ENCODE measurements around the gene RBM26. TPM values are rescaled to one million over a fixed set of nuclear protein-coding genes. Genes with fewer than 3 reads are reported as not detected.

RBM26 gene
- total RNA-seq, 3 donors from 2014 or later (not counting 1 experiment from before 2014, with no cell fraction given) = 59.3 to 70.3 (median 66.5) TPM

DNA sequence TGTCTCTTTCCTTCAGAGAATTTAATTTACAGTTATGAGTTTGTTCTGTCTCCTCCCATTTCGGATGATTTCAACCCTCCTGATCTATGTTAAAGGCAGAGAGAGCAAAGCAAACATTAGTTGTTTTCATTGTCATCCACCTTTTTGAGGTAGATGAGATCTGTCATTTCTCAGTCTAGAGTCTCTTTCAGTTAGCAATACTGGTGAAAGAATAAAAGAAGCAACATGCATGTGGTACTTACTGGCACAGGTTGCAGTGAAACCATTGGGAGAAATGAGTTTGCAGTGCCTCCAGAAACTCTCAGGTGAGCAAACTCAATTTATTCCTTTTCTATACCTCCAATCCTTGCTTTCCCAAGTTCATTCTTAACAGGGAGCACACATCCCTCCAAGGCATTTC, 99.4 kb downstream of the RBM26 start:
- Histone ChIP-seq H3K27ac (ENCODE audit: low read length) (no peak overlapping the region), H3K27me3 (ENCODE audit: control insufficient read depth, insufficient read depth, low read length) (no peaks in the 10 kb centered on the region), H3K4me1 (ENCODE audit: control insufficient read depth, insufficient read depth, low read length) (no peaks in the 10 kb centered on the region), H3K36me3 (ENCODE audit: control insufficient read depth, insufficient read depth, low read length) (no peaks in the 10 kb centered on the region), H3K9me3 (ENCODE audit: control insufficient read depth, insufficient read depth, low read length) (no peaks in the 10 kb centered on the region), H3K4me3 (ENCODE audit: low read length) (no peak overlapping the region)
- H3K36me3 Mint-ChIP-seq = peaks cover 9% of the 10 kb centered on the region
- WGBS (ENCODE audit: insufficient coverage) = 100% methylated on average over 1 of the region's 1 CpG
- intact Hi-C loops (cut with micrococcal nuclease) = no loop called here
- no peak for ATAC-seq
- H3K4me1 Mint-ChIP-seq = no peaks in the 10 kb centered on the region
- no peak overlapping the region for H3K4me3 Mint-ChIP-seq
- peaks cover 0 to 4% of the 10 kb centered on the region in 2 donors for H3K9me3 Mint-ChIP-seq
- no peak overlapping the region for H3K27ac Mint-ChIP-seq
- H3K27me3 Mint-ChIP-seq (ENCODE audit: low read depth in 2 of 2) = peaks cover 5 to 18% of the 10 kb centered on the region in 2 donors
- DNase-seq = no peak
- TF ChIP-seq CTCF (IDR thresholded peaks at IDR 0.05) = no peak

DNA sequence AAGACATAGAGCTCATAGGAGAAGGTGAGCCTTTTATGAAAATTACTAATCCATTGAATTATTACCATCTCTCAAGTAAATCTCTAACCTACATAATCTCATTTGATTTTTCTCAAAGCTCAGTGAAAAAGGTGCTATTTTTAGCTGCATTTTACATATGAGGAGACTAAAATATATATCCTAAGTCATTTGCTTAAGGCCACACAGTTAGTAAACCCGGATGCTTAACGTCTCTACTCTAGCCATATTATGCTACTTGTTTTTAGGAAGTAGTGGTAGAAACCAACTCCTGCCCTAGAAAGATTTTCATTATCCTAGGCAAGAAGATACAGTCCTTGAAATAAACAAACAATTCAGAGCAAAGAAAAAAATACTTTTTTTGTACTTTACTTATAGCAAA, 108.9 kb downstream of the RBM26 start:
- H3K36me3 Mint-ChIP-seq = no peaks in the 10 kb centered on the region
- TF ChIP-seq CTCF (IDR thresholded peaks at IDR 0.05) = no peak
- no peak overlapping the region for H3K27ac ChIP-seq (ENCODE audit: low read length)
- H3K4me1 ChIP-seq (ENCODE audit: control insufficient read depth, insufficient read depth, low read length) = no peaks in the 10 kb centered on the region
- no peaks in the 10 kb centered on the region for H3K36me3 ChIP-seq (ENCODE audit: control insufficient read depth, insufficient read depth, low read length)
- H3K27me3 Mint-ChIP-seq (ENCODE audit: low read depth in 2 of 2) = peaks cover 7 to 21% of the 10 kb centered on the region in 2 donors
- no CpG with 5 or more reads among the region's 2 CpGs for WGBS (ENCODE audit: insufficient coverage)
- H3K27me3 ChIP-seq (ENCODE audit: control insufficient read depth, insufficient read depth, low read length) = no peaks in the 10 kb centered on the region
- H3K4me1 Mint-ChIP-seq = no peaks in the 10 kb centered on the region
- ATAC-seq (no peak), DNase-seq (no peak)
- H3K4me3 ChIP-seq (ENCODE audit: low read length) = no peak overlapping the region
- H3K9me3 ChIP-seq (ENCODE audit: control insufficient read depth, insufficient read depth, low read length) = no peaks in the 10 kb centered on the region
- H3K27ac Mint-ChIP-seq = no peak overlapping the region
- intact Hi-C loops (cut with micrococcal nuclease) = no loop called here
- H3K4me3 Mint-ChIP-seq = no peak overlapping the region
- peaks cover 0 to 2% of the 10 kb centered on the region in 2 donors for H3K9me3 Mint-ChIP-seq

GRCh38 chr13:79295906-79296706, 109.9 kb downstream of the RBM26 start:
- no peaks in the 10 kb centered on the region for H3K36me3 Mint-ChIP-seq
- WGBS (ENCODE audit: insufficient coverage) = 93% methylated on average over 3 of the region's 4 CpGs
- H3K36me3 ChIP-seq (ENCODE audit: control insufficient read depth, insufficient read depth, low read length) = no peaks in the 10 kb centered on the region
- H3K4me3 ChIP-seq (ENCODE audit: low read length) = no peak overlapping the region
- H3K27ac Mint-ChIP-seq = no peak overlapping the region
- H3K4me3 Mint-ChIP-seq = no peak overlapping the region
- H3K4me1 ChIP-seq (ENCODE audit: control insufficient read depth, insufficient read depth, low read length) = no peaks in the 10 kb centered on the region
- H3K27me3 ChIP-seq (ENCODE audit: control insufficient read depth, insufficient read depth, low read length) = no peaks in the 10 kb centered on the region
- no peak for ATAC-seq
- no peak for DNase-seq
- no peaks in the 10 kb centered on the region for H3K9me3 ChIP-seq (ENCODE audit: control insufficient read depth, insufficient read depth, low read length)
- H3K9me3 Mint-ChIP-seq = peaks cover 0 to 1% of the 10 kb centered on the region in 2 donors
- TF ChIP-seq CTCF (IDR thresholded peaks at IDR 0.05) = no peak
- intact Hi-C loops (cut with micrococcal nuclease) = no loop called here
- no peaks in the 10 kb centered on the region for H3K4me1 Mint-ChIP-seq
- no peak overlapping the region for H3K27ac ChIP-seq (ENCODE audit: low read length)
- peaks cover 5 to 18% of the 10 kb centered on the region in 2 donors for H3K27me3 Mint-ChIP-seq (ENCODE audit: low read depth in 2 of 2)

All from natural killer cell (primary cell).